ENCODE measurements around the gene LUC7L. TPM values are rescaled to one million over a fixed set of nuclear protein-coding genes. Genes with fewer than 3 reads are reported as not detected.

The LUC7L gene
- polyA plus RNA-seq, 1 of the 3 experiments (the other 2 are of a cell fraction), result 97.7 TPM

- H3K4me2 ChIP-seq, result no peak overlapping the region
- H3K27ac ChIP-seq (ENCODE audit: low read depth in 2 of 2, low read length in 1 of 2), result no peak overlapping the region
- CTCF ChIA-PET, result interaction anchor here (1.3 to 7.5 kb wide), 6 partner anchors 9 to 179 kb away, joined by 5 to 120 read pairs (median 41); partner anchors contain the start of genes POLR3K and SNRNP25
- no peaks in the 10 kb centered on the region for H3K79me2 ChIP-seq (ENCODE audit: insufficient read depth)
- TF ChIP-seq, protein P1, sequence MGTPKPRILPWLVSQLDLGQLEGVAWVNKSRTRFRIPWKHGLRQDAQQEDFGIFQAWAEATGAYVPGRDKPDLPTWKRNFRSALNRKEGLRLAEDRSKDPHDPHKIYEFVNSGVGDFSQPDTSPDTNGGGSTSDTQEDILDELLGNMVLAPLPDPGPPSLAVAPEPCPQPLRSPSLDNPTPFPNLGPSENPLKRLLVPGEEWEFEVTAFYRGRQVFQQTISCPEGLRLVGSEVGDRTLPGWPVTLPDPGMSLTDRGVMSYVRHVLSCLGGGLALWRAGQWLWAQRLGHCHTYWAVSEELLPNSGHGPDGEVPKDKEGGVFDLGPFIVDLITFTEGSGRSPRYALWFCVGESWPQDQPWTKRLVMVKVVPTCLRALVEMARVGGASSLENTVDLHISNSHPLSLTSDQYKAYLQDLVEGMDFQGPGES (IDR thresholded peaks at IDR 0.05; ENCODE audit: low read depth, low read length), result no peak
- no peak for TF ChIP-seq JUND (IDR thresholded peaks at IDR 0.05)
- no peak for TF ChIP-seq FOSL2 (IDR thresholded peaks at IDR 0.05; ENCODE audit: borderline replicate concordance, low read depth)
- no peak for TF ChIP-seq RCOR1 (IDR thresholded peaks at IDR 0.05; ENCODE audit: low read length)
- TF ChIP-seq MEF2A (IDR thresholded peaks at IDR 0.05; ENCODE audit: borderline replicate concordance, low read depth), result no peak
- TF ChIP-seq, protein P2, sequence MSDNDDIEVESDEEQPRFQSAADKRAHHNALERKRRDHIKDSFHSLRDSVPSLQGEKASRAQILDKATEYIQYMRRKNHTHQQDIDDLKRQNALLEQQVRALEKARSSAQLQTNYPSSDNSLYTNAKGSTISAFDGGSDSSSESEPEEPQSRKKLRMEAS (IDR thresholded peaks at IDR 0.05; ENCODE audit: low read depth), result no peak
- TF ChIP-seq, protein P3, sequence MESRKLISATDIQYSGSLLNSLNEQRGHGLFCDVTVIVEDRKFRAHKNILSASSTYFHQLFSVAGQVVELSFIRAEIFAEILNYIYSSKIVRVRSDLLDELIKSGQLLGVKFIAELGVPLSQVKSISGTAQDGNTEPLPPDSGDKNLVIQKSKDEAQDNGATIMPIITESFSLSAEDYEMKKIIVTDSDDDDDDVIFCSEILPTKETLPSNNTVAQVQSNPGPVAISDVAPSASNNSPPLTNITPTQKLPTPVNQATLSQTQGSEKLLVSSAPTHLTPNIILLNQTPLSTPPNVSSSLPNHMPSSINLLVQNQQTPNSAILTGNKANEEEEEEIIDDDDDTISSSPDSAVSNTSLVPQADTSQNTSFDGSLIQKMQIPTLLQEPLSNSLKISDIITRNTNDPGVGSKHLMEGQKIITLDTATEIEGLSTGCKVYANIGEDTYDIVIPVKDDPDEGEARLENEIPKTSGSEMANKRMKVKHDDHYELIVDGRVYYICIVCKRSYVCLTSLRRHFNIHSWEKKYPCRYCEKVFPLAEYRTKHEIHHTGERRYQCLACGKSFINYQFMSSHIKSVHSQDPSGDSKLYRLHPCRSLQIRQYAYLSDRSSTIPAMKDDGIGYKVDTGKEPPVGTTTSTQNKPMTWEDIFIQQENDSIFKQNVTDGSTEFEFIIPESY (IDR thresholded peaks at IDR 0.05; ENCODE audit: borderline replicate concordance, low read depth), result no peak
- TF ChIP-seq YY1 (IDR thresholded peaks at IDR 0.05; ENCODE audit: low read depth), result no peak
- no peak for TF ChIP-seq RXRA (IDR thresholded peaks at IDR 0.05; ENCODE audit: borderline replicate concordance, low read depth)
- TF ChIP-seq RFX5 (IDR thresholded peaks at IDR 0.05; ENCODE audit: low read length), result no peak
- no peaks in the 10 kb centered on the region for H3K9me2 ChIP-seq
- H3K4me3 ChIP-seq (ENCODE audit: low read depth in 2 of 2, low read length in 1 of 2), result no peak overlapping the region
- no peak overlapping the region for H3K9ac ChIP-seq
- peaks cover 0 to 8% of the 10 kb centered on the region in 2 experiments; a peak in 1 of 4 replicates for H3K4me1 ChIP-seq (ENCODE audit: control insufficient read depth in 1 of 2, insufficient read depth in 2 of 2, low read depth in 1 of 2, low read length in 1 of 2)
- H3F3A ChIP-seq (replicated peaks; ENCODE audit: insufficient read depth), result peaks cover 4% of the 10 kb centered on the region
- POLR2A ChIA-PET, result interaction anchor here (0.6 kb wide), 2 partner anchors 66 to 130 kb away, joined by 3 read pairs; partner anchors contain the start of gene POLR3K
- H3K9me3 ChIP-seq, result no peaks in the 10 kb centered on the region
- peaks cover 12% of the 10 kb centered on the region for H4K20me1 ChIP-seq (ENCODE audit: insufficient read depth)
- 97% methylated on average over 3 of the region's 7 CpGs for WGBS (ENCODE audit: low lambda C conversion rate)
- DNase-seq, result no peak
- H2AFZ ChIP-seq (ENCODE audit: low read depth), result no peak overlapping the region
- H3K36me3 ChIP-seq (replicated peaks in 1 of 2; ENCODE audit: control insufficient read depth in 1 of 2, insufficient read depth in 2 of 2, low read length in 1 of 2), result peaks cover 3 to 11% of the 10 kb centered on the region in 2 experiments
- H3K27me3 ChIP-seq (ENCODE audit: insufficient read depth), result peaks cover 4% of the 10 kb centered on the region; the same call in 1 of the 2 replicates
Measured at GRCh38 chr16:183005-183404, 46.2 kb downstream of the LUC7L start.

- peak; percentile 43 for DNase-seq
- H3K4me1 ChIP-seq (ENCODE audit: control insufficient read depth in 1 of 2, insufficient read depth in 2 of 2, low read depth in 1 of 2, low read length in 1 of 2), result peaks cover 0 to 10% of the 10 kb centered on the region in 2 experiments; a peak in 1 of 4 replicates
- ChIA-PET POLR2A (no interaction called here), CTCF (interaction anchor here (0.6 to 7.5 kb wide), 28 partner anchors 11 to 181 kb away, joined by 3 to 120 read pairs (median 4); partner anchors contain the start of genes HBM, NPRL3, POLR3K and SNRNP25)
- no peak overlapping the region for H3K9ac ChIP-seq
- H3F3A ChIP-seq (replicated peaks; ENCODE audit: insufficient read depth), result peaks cover 4% of the 10 kb centered on the region
- H3K9me2 ChIP-seq, result no peaks in the 10 kb centered on the region
- peaks cover 14% of the 10 kb centered on the region for H3K27me3 ChIP-seq (ENCODE audit: insufficient read depth)
- 14% methylated on average over 15 of the region's 22 CpGs for WGBS (ENCODE audit: low lambda C conversion rate)
- H3K27ac ChIP-seq (ENCODE audit: low read depth in 2 of 2, low read length in 1 of 2), result no peak overlapping the region
- H3K79me2 ChIP-seq (ENCODE audit: insufficient read depth), result no peaks in the 10 kb centered on the region
- peak overlapping the region in 1 of 2 experiments; percentile 56; a peak in 1 of 4 replicates for H3K4me3 ChIP-seq (ENCODE audit: low read depth in 2 of 2, low read length in 1 of 2)
- H4K20me1 ChIP-seq (ENCODE audit: insufficient read depth), result peaks cover 11% of the 10 kb centered on the region
- peaks cover 3 to 6% of the 10 kb centered on the region in 2 experiments for H3K36me3 ChIP-seq (replicated peaks in 1 of 2; ENCODE audit: control insufficient read depth in 1 of 2, insufficient read depth in 2 of 2, low read length in 1 of 2)
- no peak overlapping the region for H2AFZ ChIP-seq (ENCODE audit: low read depth)
- no peaks in the 10 kb centered on the region for H3K9me3 ChIP-seq
- H3K4me2 ChIP-seq, result peak overlapping the region; percentile 91; the same call in 1 of the 2 replicates
- TF ChIP-seq CTCF (IDR thresholded peaks at IDR 0.05) (peak; percentile 86), RAD21 (IDR thresholded peaks at IDR 0.05; ENCODE audit: low read length) (peak; percentile 67), NRF1 (IDR thresholded peaks at IDR 0.05; ENCODE audit: low read depth, low read length) (peak; percentile 38; the same call in 1 of the 2 replicates), POLR2AphosphoS5 (IDR thresholded peaks at IDR 0.05; ENCODE audit: low read depth, low read length) (peak; percentile 61; the same call in 1 of the 2 replicates), SMC3 (IDR thresholded peaks at IDR 0.05; ENCODE audit: low read depth, low read length) (peak; percentile 51), NFIC (IDR thresholded peaks at IDR 0.05; ENCODE audit: borderline replicate concordance) (no peak), EP300 (IDR thresholded peaks at IDR 0.05; ENCODE audit: borderline replicate concordance in 1 of 2, low read depth in 1 of 2, low read length in 1 of 2) (no peak), FOXJ3 (CRISPR knock-in tag; IDR thresholded peaks at IDR 0.05) (no peak)
Measured at GRCh38 chr16:181565-182021, 47.7 kb downstream of the LUC7L start.
